ENCODE measurements around the gene MICU1. TPM values are rescaled to one million over a fixed set of nuclear protein-coding genes. Genes with fewer than 3 reads are reported as not detected.

Gene MICU1
- total RNA-seq, 1 experiment from 2014 or later: 39.4 TPM

DNA sequence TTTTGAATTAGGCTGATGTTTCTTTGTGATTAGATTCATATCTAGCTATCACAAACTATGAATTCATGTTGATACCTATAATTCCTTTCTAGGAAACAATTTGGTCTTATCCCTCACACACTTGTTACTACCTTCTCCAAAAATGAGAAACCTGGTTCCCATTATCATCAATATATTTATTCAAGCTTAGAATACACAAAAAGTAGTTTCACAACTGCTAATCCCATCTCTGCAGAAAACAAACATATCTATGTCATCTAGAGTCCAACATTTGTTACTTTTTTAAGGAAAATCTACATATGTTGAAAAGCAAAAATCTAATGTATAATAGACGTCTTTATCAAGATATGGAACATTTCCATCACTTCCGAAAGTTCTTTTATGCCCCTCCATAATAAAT lies 110.4 kb downstream of the MICU1 start:
- TF ChIP-seq, protein P1, sequence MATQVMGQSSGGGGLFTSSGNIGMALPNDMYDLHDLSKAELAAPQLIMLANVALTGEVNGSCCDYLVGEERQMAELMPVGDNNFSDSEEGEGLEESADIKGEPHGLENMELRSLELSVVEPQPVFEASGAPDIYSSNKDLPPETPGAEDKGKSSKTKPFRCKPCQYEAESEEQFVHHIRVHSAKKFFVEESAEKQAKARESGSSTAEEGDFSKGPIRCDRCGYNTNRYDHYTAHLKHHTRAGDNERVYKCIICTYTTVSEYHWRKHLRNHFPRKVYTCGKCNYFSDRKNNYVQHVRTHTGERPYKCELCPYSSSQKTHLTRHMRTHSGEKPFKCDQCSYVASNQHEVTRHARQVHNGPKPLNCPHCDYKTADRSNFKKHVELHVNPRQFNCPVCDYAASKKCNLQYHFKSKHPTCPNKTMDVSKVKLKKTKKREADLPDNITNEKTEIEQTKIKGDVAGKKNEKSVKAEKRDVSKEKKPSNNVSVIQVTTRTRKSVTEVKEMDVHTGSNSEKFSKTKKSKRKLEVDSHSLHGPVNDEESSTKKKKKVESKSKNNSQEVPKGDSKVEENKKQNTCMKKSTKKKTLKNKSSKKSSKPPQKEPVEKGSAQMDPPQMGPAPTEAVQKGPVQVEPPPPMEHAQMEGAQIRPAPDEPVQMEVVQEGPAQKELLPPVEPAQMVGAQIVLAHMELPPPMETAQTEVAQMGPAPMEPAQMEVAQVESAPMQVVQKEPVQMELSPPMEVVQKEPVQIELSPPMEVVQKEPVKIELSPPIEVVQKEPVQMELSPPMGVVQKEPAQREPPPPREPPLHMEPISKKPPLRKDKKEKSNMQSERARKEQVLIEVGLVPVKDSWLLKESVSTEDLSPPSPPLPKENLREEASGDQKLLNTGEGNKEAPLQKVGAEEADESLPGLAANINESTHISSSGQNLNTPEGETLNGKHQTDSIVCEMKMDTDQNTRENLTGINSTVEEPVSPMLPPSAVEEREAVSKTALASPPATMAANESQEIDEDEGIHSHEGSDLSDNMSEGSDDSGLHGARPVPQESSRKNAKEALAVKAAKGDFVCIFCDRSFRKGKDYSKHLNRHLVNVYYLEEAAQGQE (IDR thresholded peaks at IDR 0.05; ENCODE audit: low read depth): no peak
- TF ChIP-seq, protein P2, sequence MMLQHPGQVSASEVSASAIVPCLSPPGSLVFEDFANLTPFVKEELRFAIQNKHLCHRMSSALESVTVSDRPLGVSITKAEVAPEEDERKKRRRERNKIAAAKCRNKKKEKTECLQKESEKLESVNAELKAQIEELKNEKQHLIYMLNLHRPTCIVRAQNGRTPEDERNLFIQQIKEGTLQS (IDR thresholded peaks at IDR 0.05): no peak
- TF ChIP-seq RAD21 (IDR thresholded peaks at IDR 0.05; ENCODE audit: low read depth) (no peak), ZFX (IDR thresholded peaks at IDR 0.05) (no peak), JUND (IDR thresholded peaks at IDR 0.05) (no peak), EZH2phosphoT487 (IDR thresholded peaks at IDR 0.05; ENCODE audit: borderline replicate concordance) (no peak), SP1 (IDR thresholded peaks at IDR 0.05; ENCODE audit: low read depth) (no peak), SRF (IDR thresholded peaks at IDR 0.05; ENCODE audit: low read depth) (no peak)
- ATAC-seq: no peak
- intact Hi-C loops (cut with micrococcal nuclease): no loop called here

More for the DNA sequence above, 110.4 kb downstream of the MICU1 start:
- no peaks in the 10 kb centered on the region; the same call in 1 of the 2 replicates for H4K20me1 ChIP-seq (ENCODE audit: insufficient read depth)
- no peak overlapping the region for H3K9ac ChIP-seq (ENCODE audit: low read length)
- H3K4me3 ChIP-seq (replicated peaks in 1 of 2; ENCODE audit: low read depth in 1 of 2, low read length in 2 of 2): no peak overlapping the region
- no peaks in the 10 kb centered on the region for H3K27me3 ChIP-seq (ENCODE audit: insufficient read depth, low read length)
- H3K9me3 ChIP-seq (ENCODE audit: control insufficient read depth in 1 of 2, insufficient read depth in 1 of 2, low read depth in 1 of 2, low read length in 2 of 2): no peaks in the 10 kb centered on the region
- no peak for DNase-seq (ENCODE audit: low read depth, low spot score)
- no peaks in the 10 kb centered on the region for H3K4me1 ChIP-seq (ENCODE audit: control insufficient read depth in 1 of 2, insufficient read depth in 2 of 2, low read length in 2 of 2)
- ChIA-PET POLR2A (no interaction called here), RAD21 (ENCODE audit: low non-redundant PET in 1 of 2, low total read pairs in 2 of 2, uncharacterized antibody in 2 of 2, unreplicated experiment in 2 of 2) (no interaction called here), CTCF (no interaction called here)
- no peaks in the 10 kb centered on the region for H3K36me3 ChIP-seq (ENCODE audit: control insufficient read depth in 1 of 2, insufficient read depth in 2 of 2, low read length in 2 of 2)
- no peak overlapping the region for H3K27ac ChIP-seq (ENCODE audit: low read depth, low read length)
- no TSS peak for BruUV-seq (replicated peaks)
- no peak overlapping the region for H3K4me2 ChIP-seq (ENCODE audit: low read length)
- H3K9me2 ChIP-seq (ENCODE audit: insufficient read depth): no peaks in the 10 kb centered on the region
- no peak overlapping the region for H2AFZ ChIP-seq (ENCODE audit: low read depth, low read length, poor library complexity, severe bottlenecking)
- no peaks in the 10 kb centered on the region for H3K79me2 ChIP-seq (ENCODE audit: insufficient read depth, low read length)

Data from HCT116 (cell line).